SK-N-SH treated with all-trans-retinoic acid at 6 μM for 48 hours (cell line): ENCODE data around the gene NME7.

Source experiments
- ATAC-seq: fragments of 200-7000 bp; cut with Tn5 transposase; 3 replicates; pipeline ENCODE4 v1.9.1; 2020; ENCODE audit warnings: mild to moderate bottlenecking, moderate library complexity
- ARNTL ChIP-seq: fragments of 450-650 bp; formaldehyde crosslinking; IDR thresholded peaks from 2 replicates; pipeline ENCODE4 v1.5.0; 2020; ENCODE audit warnings: low read depth, mild to moderate bottlenecking, moderate library complexity, borderline replicate concordance
- BACH2 ChIP-seq: fragments of 250-450 bp; sonication (Bioruptor Pico); IDR thresholded peaks from 2 replicates; pipeline ENCODE4 v1.9.0; 2021; ENCODE audit warnings: mild to moderate bottlenecking, borderline replicate concordance
- CSDC2 ChIP-seq: fragments of 250-450 bp; sonication (Bioruptor Pico); IDR thresholded peaks from 2 replicates; pipeline ENCODE4 v1.5.0; 2020; ENCODE audit warnings: mild to moderate bottlenecking, moderate library complexity
- CSRNP3 ChIP-seq: fragments of 250-450 bp; sonication (Bioruptor Pico); IDR thresholded peaks from 2 replicates; pipeline ENCODE4 v1.5.1; 2021; ENCODE audit warnings: mild to moderate bottlenecking, moderate library complexity
- ESRRG ChIP-seq: fragments of 250-450 bp; sonication (Bioruptor Pico); IDR thresholded peaks from 2 replicates; pipeline ENCODE4 v1.6.1; 2021; ENCODE audit warnings: mild to moderate bottlenecking
- GLIS3 ChIP-seq: fragments of 250-450 bp; sonication (Bioruptor Pico); IDR thresholded peaks from 2 replicates; pipeline ENCODE4 v1.5.0; 2020; ENCODE audit warnings: mild to moderate bottlenecking, moderate library complexity
- ISL1 ChIP-seq: fragments of 250-450 bp; sonication (Bioruptor Pico); IDR thresholded peaks from 2 replicates; pipeline ENCODE4 v2.1.2; 2022; ENCODE audit warnings: mild to moderate bottlenecking, moderate library complexity
- OSR1 ChIP-seq: fragments of 250-450 bp; sonication (Bioruptor Pico); IDR thresholded peaks from 2 replicates; pipeline ENCODE4 v1.8.0; 2022; ENCODE audit warnings: moderate library complexity, mild to moderate bottlenecking, inconsistent platforms
- POU6F1 ChIP-seq: fragments of 250-450 bp; sonication (Bioruptor Pico); IDR thresholded peaks from 2 replicates; pipeline ENCODE4 v1.8.0; 2021; ENCODE audit warnings: low read depth, mild to moderate bottlenecking, moderate library complexity, borderline replicate concordance
- PPARA ChIP-seq: fragments of 250-450 bp; sonication (Bioruptor Pico); IDR thresholded peaks from 2 replicates; pipeline ENCODE4 v1.5.0; 2020; ENCODE audit warnings: mild to moderate bottlenecking, borderline replicate concordance
- RARB ChIP-seq: fragments of 250-450 bp; sonication (Bioruptor Pico); IDR thresholded peaks from 2 replicates; pipeline ENCODE4 v1.8.0; 2021; ENCODE audit warnings: mild to moderate bottlenecking, moderate library complexity
- TOX ChIP-seq: fragments of 250-450 bp; sonication (Bioruptor Pico); IDR thresholded peaks from 2 replicates; pipeline ENCODE4 v1.8.0; 2021; ENCODE audit warnings: mild to moderate bottlenecking, moderate library complexity, borderline replicate concordance
- ZC3H10 ChIP-seq: fragments of 250-450 bp; sonication (Bioruptor Pico); IDR thresholded peaks from 2 replicates; pipeline ENCODE4 v1.5.1; 2021; ENCODE audit warnings: mild to moderate bottlenecking, moderate library complexity
- ZNF565 ChIP-seq: fragments of 450-650 bp; formaldehyde crosslinking; conservative IDR thresholded peaks from 2 replicates; pipeline ENCODE4 v1.5.0; 2020; ENCODE audit warnings: low read depth, mild to moderate bottlenecking, moderate library complexity
- ZNF70 ChIP-seq: fragments of 450-650 bp; formaldehyde crosslinking; IDR thresholded peaks from 2 replicates; pipeline ENCODE4 v1.5.0; 2020; ENCODE audit warnings: mild to moderate bottlenecking, moderate library complexity
- ZNF8 ChIP-seq: fragments of 450-650 bp; formaldehyde crosslinking; IDR thresholded peaks from 2 replicates; pipeline ENCODE4 v1.5.0; 2020; ENCODE audit warnings: mild to moderate bottlenecking, moderate library complexity
- TF ChIP-seq, protein P1 (sequence below): fragments of 250-450 bp; sonication (Bioruptor Pico); IDR thresholded peaks from 2 replicates; pipeline ENCODE4 v1.5.1; 2020; ENCODE audit warnings: low read depth, mild to moderate bottlenecking, moderate library complexity
- TF ChIP-seq, protein P2 (sequence below): fragments of 250-450 bp; sonication (Bioruptor Pico); IDR thresholded peaks from 2 replicates; pipeline ENCODE4 v1.8.0; 2020; ENCODE audit warnings: mild to moderate bottlenecking, moderate library complexity, borderline replicate concordance
- TF ChIP-seq, protein P3 (sequence below): fragments of 250-450 bp; sonication (Bioruptor Pico); IDR thresholded peaks from 2 replicates; pipeline ENCODE4 v1.5.0; 2020; ENCODE audit warnings: mild to moderate bottlenecking, moderate library complexity

NME7 gene

DNA sequence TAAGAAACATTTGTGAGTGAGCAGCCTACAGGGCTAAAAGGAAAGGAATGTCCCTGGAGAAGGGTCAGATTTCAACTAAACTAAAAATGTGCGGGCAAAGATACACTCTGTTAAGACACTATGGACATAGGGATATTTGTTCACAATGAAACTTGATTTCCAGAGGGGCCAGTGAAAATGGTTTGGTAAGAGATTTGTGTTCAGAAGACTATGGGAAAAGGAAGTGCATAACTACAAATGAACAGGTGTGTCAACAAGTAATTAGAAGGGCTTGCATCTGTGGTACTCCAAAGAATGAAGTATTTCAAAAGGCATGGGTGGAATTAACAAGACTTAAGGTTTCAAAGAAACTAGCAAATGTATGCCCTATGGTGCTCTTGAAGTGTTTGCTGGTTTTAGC lies 60.4 kb downstream of the NME7 start:
- ATAC-seq: no peak
- TF ChIP-seq ESRRG (CRISPR knock-in tag): no peak
- TF ChIP-seq TOX (CRISPR knock-in tag): no peak

DNA sequence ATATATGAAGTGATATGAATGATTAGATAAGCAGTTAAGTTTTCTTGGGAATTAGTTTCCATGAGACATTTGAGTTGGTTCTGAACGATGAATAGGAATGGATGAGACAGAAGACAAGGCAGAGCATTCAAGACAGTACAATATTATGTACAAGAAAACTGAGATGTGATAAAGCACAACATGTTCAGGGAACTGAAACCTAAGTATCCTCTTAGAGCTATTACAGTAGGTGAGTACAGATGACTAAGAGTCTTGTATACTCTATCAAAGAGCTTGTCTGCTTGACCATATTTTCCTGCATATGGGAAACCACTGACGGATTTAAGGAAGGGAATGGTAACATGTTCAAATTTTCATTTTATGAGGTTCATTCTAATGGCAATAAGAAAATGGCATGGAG lies 61.6 kb downstream of the NME7 start:
- TF ChIP-seq GLIS3 (CRISPR knock-in tag) (no peak), ZNF70 (CRISPR knock-in tag) (no peak), CSDC2 (no peak), CSRNP3 (no peak), ARNTL (CRISPR knock-in tag) (no peak), PPARA (no peak), TOX (CRISPR knock-in tag) (no peak), ZNF565 (CRISPR knock-in tag) (no peak), POU6F1 (CRISPR knock-in tag) (no peak), ZNF8 (CRISPR knock-in tag) (no peak), BACH2 (CRISPR knock-in tag) (no peak), OSR1 (CRISPR knock-in tag) (no peak), ZC3H10 (CRISPR knock-in tag) (no peak)
- TF ChIP-seq, protein P1, sequence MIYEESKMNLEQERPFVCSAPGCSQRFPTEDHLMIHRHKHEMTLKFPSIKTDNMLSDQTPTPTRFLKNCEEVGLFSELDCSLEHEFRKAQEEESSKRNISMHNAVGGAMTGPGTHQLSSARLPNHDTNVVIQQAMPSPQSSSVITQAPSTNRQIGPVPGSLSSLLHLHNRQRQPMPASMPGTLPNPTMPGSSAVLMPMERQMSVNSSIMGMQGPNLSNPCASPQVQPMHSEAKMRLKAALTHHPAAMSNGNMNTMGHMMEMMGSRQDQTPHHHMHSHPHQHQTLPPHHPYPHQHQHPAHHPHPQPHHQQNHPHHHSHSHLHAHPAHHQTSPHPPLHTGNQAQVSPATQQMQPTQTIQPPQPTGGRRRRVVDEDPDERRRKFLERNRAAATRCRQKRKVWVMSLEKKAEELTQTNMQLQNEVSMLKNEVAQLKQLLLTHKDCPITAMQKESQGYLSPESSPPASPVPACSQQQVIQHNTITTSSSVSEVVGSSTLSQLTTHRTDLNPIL (CRISPR knock-in tag): no peak
- TF ChIP-seq, protein P2, sequence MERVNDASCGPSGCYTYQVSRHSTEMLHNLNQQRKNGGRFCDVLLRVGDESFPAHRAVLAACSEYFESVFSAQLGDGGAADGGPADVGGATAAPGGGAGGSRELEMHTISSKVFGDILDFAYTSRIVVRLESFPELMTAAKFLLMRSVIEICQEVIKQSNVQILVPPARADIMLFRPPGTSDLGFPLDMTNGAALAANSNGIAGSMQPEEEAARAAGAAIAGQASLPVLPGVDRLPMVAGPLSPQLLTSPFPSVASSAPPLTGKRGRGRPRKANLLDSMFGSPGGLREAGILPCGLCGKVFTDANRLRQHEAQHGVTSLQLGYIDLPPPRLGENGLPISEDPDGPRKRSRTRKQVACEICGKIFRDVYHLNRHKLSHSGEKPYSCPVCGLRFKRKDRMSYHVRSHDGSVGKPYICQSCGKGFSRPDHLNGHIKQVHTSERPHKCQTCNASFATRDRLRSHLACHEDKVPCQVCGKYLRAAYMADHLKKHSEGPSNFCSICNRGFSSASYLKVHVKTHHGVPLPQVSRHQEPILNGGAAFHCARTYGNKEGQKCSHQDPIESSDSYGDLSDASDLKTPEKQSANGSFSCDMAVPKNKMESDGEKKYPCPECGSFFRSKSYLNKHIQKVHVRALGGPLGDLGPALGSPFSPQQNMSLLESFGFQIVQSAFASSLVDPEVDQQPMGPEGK (CRISPR knock-in tag): no peak
- no peak for ATAC-seq

DNA sequence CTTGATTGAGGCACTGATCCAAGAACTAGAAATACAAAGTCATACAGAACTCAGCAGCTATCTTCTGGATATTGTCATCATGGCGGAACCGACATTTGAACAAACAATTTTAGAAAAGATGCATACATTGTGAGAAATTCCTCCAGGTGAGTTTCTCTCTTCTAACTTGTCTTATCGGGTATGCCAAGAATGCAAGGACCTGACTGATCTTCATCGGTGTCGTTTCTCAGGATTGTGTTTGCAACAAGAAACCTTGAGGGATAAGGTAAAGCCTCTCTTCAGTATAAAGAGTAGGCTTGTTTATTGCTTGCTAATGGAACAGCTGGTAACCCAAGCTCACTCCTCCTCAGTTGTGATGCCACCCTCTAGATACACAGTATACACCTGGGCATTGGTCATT lies 62.2 kb downstream of the NME7 start:
- no peak for ATAC-seq

More for the DNA sequence above, 62.2 kb downstream of the NME7 start:
- TF ChIP-seq OSR1 (CRISPR knock-in tag) (no peak), PPARA (no peak), GLIS3 (CRISPR knock-in tag) (no peak), ISL1 (no peak), CSRNP3 (no peak), ZNF70 (CRISPR knock-in tag) (no peak), TOX (CRISPR knock-in tag) (no peak), ZC3H10 (CRISPR knock-in tag) (no peak), RARB (no peak), ZNF565 (CRISPR knock-in tag) (no peak)
- TF ChIP-seq, protein P3, sequence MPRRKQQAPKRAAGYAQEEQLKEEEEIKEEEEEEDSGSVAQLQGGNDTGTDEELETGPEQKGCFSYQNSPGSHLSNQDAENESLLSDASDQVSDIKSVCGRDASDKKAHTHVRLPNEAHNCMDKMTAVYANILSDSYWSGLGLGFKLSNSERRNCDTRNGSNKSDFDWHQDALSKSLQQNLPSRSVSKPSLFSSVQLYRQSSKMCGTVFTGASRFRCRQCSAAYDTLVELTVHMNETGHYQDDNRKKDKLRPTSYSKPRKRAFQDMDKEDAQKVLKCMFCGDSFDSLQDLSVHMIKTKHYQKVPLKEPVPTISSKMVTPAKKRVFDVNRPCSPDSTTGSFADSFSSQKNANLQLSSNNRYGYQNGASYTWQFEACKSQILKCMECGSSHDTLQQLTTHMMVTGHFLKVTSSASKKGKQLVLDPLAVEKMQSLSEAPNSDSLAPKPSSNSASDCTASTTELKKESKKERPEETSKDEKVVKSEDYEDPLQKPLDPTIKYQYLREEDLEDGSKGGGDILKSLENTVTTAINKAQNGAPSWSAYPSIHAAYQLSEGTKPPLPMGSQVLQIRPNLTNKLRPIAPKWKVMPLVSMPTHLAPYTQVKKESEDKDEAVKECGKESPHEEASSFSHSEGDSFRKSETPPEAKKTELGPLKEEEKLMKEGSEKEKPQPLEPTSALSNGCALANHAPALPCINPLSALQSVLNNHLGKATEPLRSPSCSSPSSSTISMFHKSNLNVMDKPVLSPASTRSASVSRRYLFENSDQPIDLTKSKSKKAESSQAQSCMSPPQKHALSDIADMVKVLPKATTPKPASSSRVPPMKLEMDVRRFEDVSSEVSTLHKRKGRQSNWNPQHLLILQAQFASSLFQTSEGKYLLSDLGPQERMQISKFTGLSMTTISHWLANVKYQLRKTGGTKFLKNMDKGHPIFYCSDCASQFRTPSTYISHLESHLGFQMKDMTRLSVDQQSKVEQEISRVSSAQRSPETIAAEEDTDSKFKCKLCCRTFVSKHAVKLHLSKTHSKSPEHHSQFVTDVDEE (CRISPR knock-in tag): no peak
- TF ChIP-seq, protein P1 (CRISPR knock-in tag): no peak
- TF ChIP-seq, protein P2 (CRISPR knock-in tag): no peak
